Medulla oblongata (tissue), 1 donor: Measurements from ENCODE around the gene MPO.
A peak's percentile ranks its signal among the peaks of the same experiment; 100 is the strongest.

Experiments used
- DNase-seq: peaks from one replicate; pipeline ENCODE4 v3.0.0-alpha.2; 2015; ENCODE audit errors: extremely low spot score

MPO gene

GRCh38 chr17:58264407-58265103, 16.2 kb downstream of the MPO start:
- no peak for DNase-seq

GRCh38 chr17:58263773-58264172, 17.0 kb downstream of the MPO start:
- DNase-seq = no peak

- DNase-seq = no peak
These were observed 18.6 kb downstream of the MPO start for GRCh38 chr17:58262149-58262548.

- DNase-seq = no peak
These were observed 25.9 kb downstream of the MPO start for GRCh38 chr17:58254803-58255202.

GRCh38 chr17:58253082-58253481, 27.7 kb downstream of the MPO start:
- DNase-seq = no peak

GRCh38 chr17:58252141-58252540, 28.6 kb downstream of the MPO start:
- DNase-seq = no peak

GRCh38 chr17:58250344-58251011, 30.3 kb downstream of the MPO start:
- no peak for DNase-seq

GRCh38 chr17:58249270-58250133, 31.2 kb downstream of the MPO start:
- DNase-seq = peak; percentile 66

- no peak for DNase-seq
These were observed 31.8 kb downstream of the MPO start for GRCh38 chr17:58248955-58249269.

- no peak for DNase-seq
These were observed 33.0 kb downstream of the MPO start for GRCh38 chr17:58247511-58248363.

- DNase-seq = no peak
These were observed 34.0 kb downstream of the MPO start for GRCh38 chr17:58246781-58247180.

- DNase-seq = no peak
These were observed 34.5 kb downstream of the MPO start for GRCh38 chr17:58246104-58246740.

- DNase-seq = no peak
These were observed 35.2 kb downstream of the MPO start for GRCh38 chr17:58245428-58246103.

GRCh38 chr17:58244963-58245362, 35.8 kb downstream of the MPO start:
- no peak for DNase-seq

- DNase-seq = no peak
These were observed 38.5 kb downstream of the MPO start for GRCh38 chr17:58242171-58242784.

- no peak for DNase-seq
These were observed 40.7 kb downstream of the MPO start for GRCh38 chr17:58239987-58240386.

GRCh38 chr17:58238147-58238634, 42.5 kb downstream of the MPO start, which contains the start of gene LPO:
Gene LPO, plus strand, starts transcription at chr17:58238584. Its CDS starts 4,396 bp downstream, at chr17:58242980.
- no peak for DNase-seq

GRCh38 chr17:58236394-58236793, 44.3 kb downstream of the MPO start:
- no peak for DNase-seq

GRCh38 chr17:58235821-58236220, 44.9 kb downstream of the MPO start:
- DNase-seq = no peak

- DNase-seq = no peak
These were observed 46.2 kb downstream of the MPO start for GRCh38 chr17:58234512-58234911.
